ENCODE measurements around the gene SUSD2. TPM values are rescaled to one million over a fixed set of nuclear protein-coding genes. Genes with fewer than 3 reads are reported as not detected.

Gene SUSD2
- total RNA-seq, 1 donor from 2014 or later = 12.3 TPM

Other genes with a start within 250 kb of the SUSD2 start
- 7.2 TPM for gene GSTT2B, start 220.3 kb upstream of the SUSD2 start, total RNA-seq (ENCODE audit: insufficient read depth, low replicate concordance)
- 3.6 TPM for gene DDTL, start 214.6 kb upstream of the SUSD2 start, total RNA-seq (ENCODE audit: insufficient read depth, low replicate concordance)
- gene DDT, start 207.0 kb upstream of the SUSD2 start, total RNA-seq (ENCODE audit: insufficient read depth, low replicate concordance) = 21.4 TPM
- not detected for gene GSTT2, start 201.4 kb upstream of the SUSD2 start, total RNA-seq (ENCODE audit: insufficient read depth, low replicate concordance)
- gene GSTT4, start 176.0 kb upstream of the SUSD2 start, total RNA-seq (ENCODE audit: insufficient read depth, low replicate concordance) = not detected
- 65.0 TPM for gene CABIN1, start 170.2 kb upstream of the SUSD2 start, total RNA-seq (ENCODE audit: insufficient read depth, low replicate concordance)
- gene GGT5, start 63.6 kb downstream of the SUSD2 start, total RNA-seq (ENCODE audit: insufficient read depth, low replicate concordance) = 7.5 TPM
- 40.9 TPM for gene SPECC1L, start 89.3 kb downstream of the SUSD2 start, total RNA-seq (ENCODE audit: insufficient read depth, low replicate concordance)
- gene ADORA2A, start 246.1 kb downstream of the SUSD2 start, total RNA-seq (ENCODE audit: insufficient read depth, low replicate concordance) = 0.48 TPM